ENCODE measurements around the gene SERBP1. TPM values are rescaled to one million over a fixed set of nuclear protein-coding genes. Genes with fewer than 3 reads are reported as not detected.

Gene SERBP1
- total and polyA plus RNA-seq, 2 of the 8 experiments (the other 6 are each of a cell fraction or from before 2014, with no cell fraction given), result 229 to 536 TPM

DNA sequence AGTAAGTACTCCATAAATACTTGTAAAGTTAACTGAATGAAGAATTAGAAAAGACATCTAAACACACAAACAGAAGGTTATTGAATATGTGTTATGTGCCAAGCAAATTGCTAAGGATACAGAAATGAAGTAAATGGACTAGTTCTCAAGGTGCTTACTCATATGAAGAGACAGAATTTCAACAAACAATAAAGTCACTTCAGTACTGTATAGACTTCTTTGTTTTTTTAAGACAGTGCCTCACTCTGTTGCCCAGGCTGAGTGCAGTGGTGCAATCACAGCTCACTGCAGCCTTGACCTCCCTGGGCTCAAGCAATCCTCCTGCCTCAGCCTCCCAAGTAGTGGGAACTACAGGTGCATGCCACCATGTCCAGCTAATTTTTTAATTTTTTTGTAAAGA, 57.3 kb downstream of the SERBP1 start:
- FAIRE-seq (no peak), DNase-seq (ENCODE audit: low read depth in 1 of 2, low spot score in 2 of 2) (no peak)
- Histone ChIP-seq H3K4me3 (ENCODE audit: extremely low read depth in 1 of 4, insufficient read depth in 2 of 4, low read depth in 3 of 4, low read length in 4 of 4) (no peak overlapping the region), H2AFZ (ENCODE audit: low read length) (no peak overlapping the region), H4K5ac (ENCODE audit: insufficient read length, low read depth, low read length) (no peak overlapping the region), H3K79me2 (ENCODE audit: control insufficient read depth in 1 of 2, insufficient read depth in 2 of 2, low read length in 2 of 2) (no peaks in the 10 kb centered on the region), H3K14ac (ENCODE audit: insufficient read length) (no peak overlapping the region), H3K18ac (ENCODE audit: extremely low read depth, low read length) (no peak overlapping the region), H3K4me1 (replicated peaks in 1 of 4; ENCODE audit: control insufficient read depth in 3 of 4, insufficient read depth in 4 of 4, low read length in 3 of 4) (peaks cover 0 to 7% (median 5%) of the 10 kb centered on the region in 4 experiments; a peak in 4 of 7 replicates), H2BK12ac (ENCODE audit: low read depth, low read length) (no peak overlapping the region), H3K4ac (replicated peaks; ENCODE audit: insufficient read length, low read depth, low read length) (no peak overlapping the region), H3K23me2 (ENCODE audit: low read depth, low read length) (no peaks in the 10 kb centered on the region), H3K79me1 (ENCODE audit: low read depth, low read length) (no peaks in the 10 kb centered on the region), H2BK5ac (ENCODE audit: low read depth, low read length) (no peak overlapping the region), H3K23ac (ENCODE audit: insufficient read length) (no peak overlapping the region), H3K9me3 (ENCODE audit: insufficient read depth in 2 of 2, low read depth in 1 of 2, low read length in 1 of 2) (no peaks in the 10 kb centered on the region), H2BK20ac (ENCODE audit: low read length) (no peak overlapping the region), H4K20me1 (replicated peaks in 1 of 2; ENCODE audit: control insufficient read depth in 1 of 2, insufficient read depth in 2 of 2, low read length in 2 of 2) (no peaks in the 10 kb centered on the region), H2BK120ac (replicated peaks; ENCODE audit: low read depth, low read length) (no peak overlapping the region), H3K36me3 (ENCODE audit: control insufficient read depth in 2 of 4, insufficient read depth in 4 of 4, low read length in 3 of 4) (no peaks in the 10 kb centered on the region), H2AK5ac (ENCODE audit: low read depth, low read length) (no peak overlapping the region), H4K8ac (ENCODE audit: extremely low read depth, insufficient read depth, low read length) (no peak overlapping the region), H3K27me3 (replicated peaks in 1 of 4; ENCODE audit: control insufficient read depth in 3 of 4, extremely low read depth in 1 of 4, insufficient read depth in 3 of 4, low read length in 3 of 4) (no peaks in the 10 kb centered on the region), H4K91ac (replicated peaks; ENCODE audit: insufficient read length, low read length) (no peak overlapping the region), H3K9ac (replicated peaks in 1 of 4; ENCODE audit: extremely low read depth in 1 of 4, low read depth in 3 of 4, low read length in 3 of 4) (no peak overlapping the region), H3K4me2 (ENCODE audit: insufficient read depth in 1 of 2, low read depth in 2 of 2, low read length in 2 of 2) (no peak overlapping the region), H3K56ac (replicated peaks; ENCODE audit: insufficient read length, low read depth, low read length) (no peak overlapping the region), H2BK15ac (ENCODE audit: low read length) (no peak overlapping the region), H3K27ac (ENCODE audit: low read depth, low read length) (no peak overlapping the region)
- POLR2A ChIA-PET (ENCODE audit: partially characterized antibody), result interaction anchor here (1.2 to 2.4 kb wide), 2 partner anchors 16 to 36 kb away, joined by 3 to 9 read pairs; no protein-coding TSS in a partner anchor
- CTCF ChIA-PET (ENCODE audit: partially characterized antibody), result interaction anchor here (0.9 to 1.4 kb wide), 3 partner anchors 16 to 159 kb away, joined by 4 to 5 read pairs (median 5); no protein-coding TSS in a partner anchor
- TF ChIP-seq, protein P1, sequence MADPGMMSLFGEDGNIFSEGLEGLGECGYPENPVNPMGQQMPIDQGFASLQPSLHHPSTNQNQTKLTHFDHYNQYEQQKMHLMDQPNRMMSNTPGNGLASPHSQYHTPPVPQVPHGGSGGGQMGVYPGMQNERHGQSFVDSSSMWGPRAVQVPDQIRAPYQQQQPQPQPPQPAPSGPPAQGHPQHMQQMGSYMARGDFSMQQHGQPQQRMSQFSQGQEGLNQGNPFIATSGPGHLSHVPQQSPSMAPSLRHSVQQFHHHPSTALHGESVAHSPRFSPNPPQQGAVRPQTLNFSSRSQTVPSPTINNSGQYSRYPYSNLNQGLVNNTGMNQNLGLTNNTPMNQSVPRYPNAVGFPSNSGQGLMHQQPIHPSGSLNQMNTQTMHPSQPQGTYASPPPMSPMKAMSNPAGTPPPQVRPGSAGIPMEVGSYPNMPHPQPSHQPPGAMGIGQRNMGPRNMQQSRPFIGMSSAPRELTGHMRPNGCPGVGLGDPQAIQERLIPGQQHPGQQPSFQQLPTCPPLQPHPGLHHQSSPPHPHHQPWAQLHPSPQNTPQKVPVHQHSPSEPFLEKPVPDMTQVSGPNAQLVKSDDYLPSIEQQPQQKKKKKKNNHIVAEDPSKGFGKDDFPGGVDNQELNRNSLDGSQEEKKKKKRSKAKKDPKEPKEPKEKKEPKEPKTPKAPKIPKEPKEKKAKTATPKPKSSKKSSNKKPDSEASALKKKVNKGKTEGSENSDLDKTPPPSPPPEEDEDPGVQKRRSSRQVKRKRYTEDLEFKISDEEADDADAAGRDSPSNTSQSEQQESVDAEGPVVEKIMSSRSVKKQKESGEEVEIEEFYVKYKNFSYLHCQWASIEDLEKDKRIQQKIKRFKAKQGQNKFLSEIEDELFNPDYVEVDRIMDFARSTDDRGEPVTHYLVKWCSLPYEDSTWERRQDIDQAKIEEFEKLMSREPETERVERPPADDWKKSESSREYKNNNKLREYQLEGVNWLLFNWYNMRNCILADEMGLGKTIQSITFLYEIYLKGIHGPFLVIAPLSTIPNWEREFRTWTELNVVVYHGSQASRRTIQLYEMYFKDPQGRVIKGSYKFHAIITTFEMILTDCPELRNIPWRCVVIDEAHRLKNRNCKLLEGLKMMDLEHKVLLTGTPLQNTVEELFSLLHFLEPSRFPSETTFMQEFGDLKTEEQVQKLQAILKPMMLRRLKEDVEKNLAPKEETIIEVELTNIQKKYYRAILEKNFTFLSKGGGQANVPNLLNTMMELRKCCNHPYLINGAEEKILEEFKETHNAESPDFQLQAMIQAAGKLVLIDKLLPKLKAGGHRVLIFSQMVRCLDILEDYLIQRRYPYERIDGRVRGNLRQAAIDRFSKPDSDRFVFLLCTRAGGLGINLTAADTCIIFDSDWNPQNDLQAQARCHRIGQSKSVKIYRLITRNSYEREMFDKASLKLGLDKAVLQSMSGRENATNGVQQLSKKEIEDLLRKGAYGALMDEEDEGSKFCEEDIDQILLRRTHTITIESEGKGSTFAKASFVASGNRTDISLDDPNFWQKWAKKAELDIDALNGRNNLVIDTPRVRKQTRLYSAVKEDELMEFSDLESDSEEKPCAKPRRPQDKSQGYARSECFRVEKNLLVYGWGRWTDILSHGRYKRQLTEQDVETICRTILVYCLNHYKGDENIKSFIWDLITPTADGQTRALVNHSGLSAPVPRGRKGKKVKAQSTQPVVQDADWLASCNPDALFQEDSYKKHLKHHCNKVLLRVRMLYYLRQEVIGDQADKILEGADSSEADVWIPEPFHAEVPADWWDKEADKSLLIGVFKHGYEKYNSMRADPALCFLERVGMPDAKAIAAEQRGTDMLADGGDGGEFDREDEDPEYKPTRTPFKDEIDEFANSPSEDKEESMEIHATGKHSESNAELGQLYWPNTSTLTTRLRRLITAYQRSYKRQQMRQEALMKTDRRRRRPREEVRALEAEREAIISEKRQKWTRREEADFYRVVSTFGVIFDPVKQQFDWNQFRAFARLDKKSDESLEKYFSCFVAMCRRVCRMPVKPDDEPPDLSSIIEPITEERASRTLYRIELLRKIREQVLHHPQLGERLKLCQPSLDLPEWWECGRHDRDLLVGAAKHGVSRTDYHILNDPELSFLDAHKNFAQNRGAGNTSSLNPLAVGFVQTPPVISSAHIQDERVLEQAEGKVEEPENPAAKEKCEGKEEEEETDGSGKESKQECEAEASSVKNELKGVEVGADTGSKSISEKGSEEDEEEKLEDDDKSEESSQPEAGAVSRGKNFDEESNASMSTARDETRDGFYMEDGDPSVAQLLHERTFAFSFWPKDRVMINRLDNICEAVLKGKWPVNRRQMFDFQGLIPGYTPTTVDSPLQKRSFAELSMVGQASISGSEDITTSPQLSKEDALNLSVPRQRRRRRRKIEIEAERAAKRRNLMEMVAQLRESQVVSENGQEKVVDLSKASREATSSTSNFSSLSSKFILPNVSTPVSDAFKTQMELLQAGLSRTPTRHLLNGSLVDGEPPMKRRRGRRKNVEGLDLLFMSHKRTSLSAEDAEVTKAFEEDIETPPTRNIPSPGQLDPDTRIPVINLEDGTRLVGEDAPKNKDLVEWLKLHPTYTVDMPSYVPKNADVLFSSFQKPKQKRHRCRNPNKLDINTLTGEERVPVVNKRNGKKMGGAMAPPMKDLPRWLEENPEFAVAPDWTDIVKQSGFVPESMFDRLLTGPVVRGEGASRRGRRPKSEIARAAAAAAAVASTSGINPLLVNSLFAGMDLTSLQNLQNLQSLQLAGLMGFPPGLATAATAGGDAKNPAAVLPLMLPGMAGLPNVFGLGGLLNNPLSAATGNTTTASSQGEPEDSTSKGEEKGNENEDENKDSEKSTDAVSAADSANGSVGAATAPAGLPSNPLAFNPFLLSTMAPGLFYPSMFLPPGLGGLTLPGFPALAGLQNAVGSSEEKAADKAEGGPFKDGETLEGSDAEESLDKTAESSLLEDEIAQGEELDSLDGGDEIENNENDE (IDR thresholded peaks at IDR 0.05; ENCODE audit: insufficient replicate concordance, low read length), result no peak
